H9 (cell line): ENCODE results near the gene CLPX. TPM values are rescaled to one million over a fixed set of nuclear protein-coding genes. Genes with fewer than 3 reads are reported as not detected.

ENCODE experiments used
- DNase-seq: peaks from one replicate; pipeline ENCODE4 v3.0.0-alpha.2; 2017
- H2AFZ ChIP-seq: one replicate; pipeline ENCODE4 v1.6.1; 2013; ENCODE audit warnings: mild to moderate bottlenecking, low read length, control low read depth, moderate library complexity
- H2AK5ac ChIP-seq: 2 replicates; pipeline ENCODE4 v1.6.1; 2013; ENCODE audit warnings: low read length, control low read depth, mixed read lengths; ENCODE audit not compliant: insufficient read length
- H2BK120ac ChIP-seq: one replicate; pipeline ENCODE4 v1.6.1; 2013; ENCODE audit warnings: low read depth, mild to moderate bottlenecking, low read length, control low read depth, inconsistent platforms; ENCODE audit not compliant: poor library complexity, severe bottlenecking
- H2BK12ac ChIP-seq: 2 replicates; pipeline ENCODE4 v1.6.1; 2013; ENCODE audit warnings: low read length, control low read depth, mixed read lengths, low read depth; ENCODE audit not compliant: insufficient read length
- H2BK15ac ChIP-seq: 2 replicates; pipeline ENCODE4 v1.6.1; 2013; ENCODE audit warnings: low read depth, low read length, control low read depth
- H2BK20ac ChIP-seq: one replicate; pipeline ENCODE4 v1.6.1; 2013; ENCODE audit warnings: low read depth, mild to moderate bottlenecking, low read length, control low read depth, inconsistent platforms; ENCODE audit not compliant: poor library complexity, severe bottlenecking
- H2BK5ac ChIP-seq: 2 replicates; pipeline ENCODE4 v1.6.1; 2013; ENCODE audit warnings: low read length, control low read depth, mixed read lengths; ENCODE audit not compliant: insufficient read length
- H3K14ac ChIP-seq: 2 replicates; pipeline ENCODE4 v1.6.1; 2013; ENCODE audit warnings: low read length, control low read depth; ENCODE audit not compliant: insufficient read depth
- H3K18ac ChIP-seq: 2 replicates; pipeline ENCODE4 v1.6.1; 2013; ENCODE audit warnings: low read depth, mild to moderate bottlenecking, mixed read lengths, low read length, control low read depth; ENCODE audit not compliant: insufficient read length
- H3K23ac ChIP-seq: 2 replicates; pipeline ENCODE4 v1.6.1; 2013; ENCODE audit warnings: low read length, control low read depth, mixed read lengths, low read depth; ENCODE audit not compliant: insufficient read length
- H3K23me2 ChIP-seq: 2 replicates; pipeline ENCODE4 v1.6.1; 2013; ENCODE audit warnings: low read depth, mild to moderate bottlenecking, mixed read lengths, low read length, control low read depth; ENCODE audit not compliant: insufficient read length, poor library complexity, severe bottlenecking
- H3K27ac ChIP-seq: 2 replicates; pipeline ENCODE4 v1.5.1; 2013; ENCODE audit warnings: low read length, control low read depth, mixed read lengths, low read depth; ENCODE audit not compliant: insufficient read length
- H3K27me3 ChIP-seq: 2 replicates; pipeline ENCODE4 v1.6.1; 2013; ENCODE audit warnings: low read length, control low read depth, inconsistent platforms; ENCODE audit not compliant: insufficient read depth
- H3K4ac ChIP-seq: 2 replicates; pipeline ENCODE4 v1.6.1; 2013; ENCODE audit warnings: low read depth, mild to moderate bottlenecking, control low read depth, inconsistent platforms, low read length, moderate library complexity
- H3K4me1 ChIP-seq: 2 replicates; pipeline ENCODE4 v1.6.1; 2013; ENCODE audit warnings: low read length, control low read depth, inconsistent platforms; ENCODE audit not compliant: insufficient read depth
- H3K4me2 ChIP-seq: 2 replicates; pipeline ENCODE4 v1.6.1; 2013; ENCODE audit warnings: low read length, control low read depth, mixed read lengths; ENCODE audit not compliant: insufficient read length, insufficient read depth
- H3K56ac ChIP-seq: 2 replicates; pipeline ENCODE4 v1.6.1; 2013; ENCODE audit warnings: low read depth, mild to moderate bottlenecking, mixed read lengths, low read length, control low read depth; ENCODE audit not compliant: insufficient read length
- H3K79me1 ChIP-seq: 2 replicates; pipeline ENCODE4 v1.6.1; 2013; ENCODE audit warnings: low read depth, mild to moderate bottlenecking, moderate library complexity, low read length, control low read depth, inconsistent platforms; ENCODE audit not compliant: insufficient read depth, poor library complexity, severe bottlenecking
- H3K79me2 ChIP-seq: 2 replicates; pipeline ENCODE4 v1.6.1; 2013; ENCODE audit warnings: low read length, control low read depth, inconsistent platforms; ENCODE audit not compliant: insufficient read depth
- H3K9ac ChIP-seq: 2 replicates; pipeline ENCODE4 v1.6.1; 2013; ENCODE audit warnings: low read length, control low read depth, mixed read lengths; ENCODE audit not compliant: insufficient read length; ENCODE audit errors: extremely low read depth
- H3K9me3 ChIP-seq: one replicate; pipeline ENCODE4 v1.6.1; 2013; ENCODE audit warnings: low read depth, low read length, inconsistent platforms; ENCODE audit not compliant: control insufficient read depth
- H3T11ph ChIP-seq: one replicate; pipeline ENCODE4 v1.6.1; 2013; ENCODE audit warnings: mild to moderate bottlenecking, low read length, control low read depth, inconsistent platforms
- H4K20me1 ChIP-seq: one replicate; pipeline ENCODE4 v1.6.1; 2013; ENCODE audit not compliant: control insufficient read depth, insufficient read length, insufficient read depth
- H4K5ac ChIP-seq: 2 replicates; pipeline ENCODE4 v1.6.1; 2013; ENCODE audit warnings: low read depth, mild to moderate bottlenecking, mixed read lengths, low read length, control low read depth; ENCODE audit not compliant: insufficient read length
- H4K8ac ChIP-seq: replicated peaks from 2 replicates; pipeline ENCODE4 v1.6.1; 2013; ENCODE audit warnings: low read length, control low read depth, mixed read lengths, low read depth; ENCODE audit not compliant: insufficient read length
- H4K91ac ChIP-seq: 2 replicates; pipeline ENCODE4 v1.6.1; 2013; ENCODE audit warnings: low read depth, mild to moderate bottlenecking, moderate library complexity, mixed read lengths, low read length, control low read depth; ENCODE audit not compliant: insufficient read length
- H3K27ac Mint-ChIP-seq, 3 experiments: 2 replicates in 2 of 3; 3 replicates in 1 of 3; pipeline ENCODE4 v1.8.0; 2020 to 2021; ENCODE audit warnings: mixed read lengths in 3 of 3, mild to moderate bottlenecking in 1 of 3, moderate library complexity in 1 of 3
- H3K27me3 Mint-ChIP-seq: 2 replicates; pipeline ENCODE4 v1.8.0; 2021; ENCODE audit warnings: low read depth, mild to moderate bottlenecking, moderate library complexity, mixed read lengths
- H3K36me3 Mint-ChIP-seq, 3 experiments: 2 replicates in 2 of 3; 3 replicates in 1 of 3; pipeline ENCODE4 v1.8.0; 2020 to 2021; ENCODE audit warnings: low read depth in 3 of 3, mixed read lengths in 3 of 3; ENCODE audit not compliant: insufficient read depth in 1 of 3
- H3K4me1 Mint-ChIP-seq, 2 experiments: 2 replicates each; pipeline ENCODE4 v1.8.0; 2020; ENCODE audit warnings: mixed read lengths in 2 of 2
- H3K4me3 Mint-ChIP-seq, 2 experiments: 2 replicates in 1 of 2; 3 replicates in 1 of 2; pipeline ENCODE4 v1.8.0; 2020 to 2021; ENCODE audit warnings: mild to moderate bottlenecking in 2 of 2, mixed read lengths in 2 of 2, moderate library complexity in 1 of 2
- H3K9me3 Mint-ChIP-seq, 2 experiments: 2 replicates in 1 of 2; 3 replicates in 1 of 2; pipeline ENCODE4 v1.8.0; 2020; ENCODE audit warnings: mild to moderate bottlenecking in 2 of 2, mixed read lengths in 2 of 2, moderate library complexity in 1 of 2
- WGBS: extraction: QIAGEN DNeasy Blood & Tissue Kit; methylation state at CpG from one replicate; pipeline ENCODE4 v1.1.7; 2013; ENCODE audit warnings: missing lambda C conversion rate, low lambda C conversion rate, mixed read lengths; ENCODE audit not compliant: insufficient read length; ENCODE audit errors: extremely low coverage; 5-methylcytosine and 5-hydroxymethylcytosine counted together
- total RNA-seq: library from RNA; stranded (reverse); gene quantifications from 2 replicates; pipeline ENCODE4 v1.2.1, GENCODE V29; 2021
- TF ChIP-seq, protein P1 (sequence below): fragments of 200-600 bp; sonication (generic); conservative IDR thresholded peaks from 3 replicates; pipeline ENCODE4 v1.8.0; 2021; ENCODE audit warnings: antibody characterized with exemption, mild to moderate bottlenecking

The CLPX gene
- total RNA-seq, 1 experiment from 2014 or later: 55.8 TPM

DNA sequence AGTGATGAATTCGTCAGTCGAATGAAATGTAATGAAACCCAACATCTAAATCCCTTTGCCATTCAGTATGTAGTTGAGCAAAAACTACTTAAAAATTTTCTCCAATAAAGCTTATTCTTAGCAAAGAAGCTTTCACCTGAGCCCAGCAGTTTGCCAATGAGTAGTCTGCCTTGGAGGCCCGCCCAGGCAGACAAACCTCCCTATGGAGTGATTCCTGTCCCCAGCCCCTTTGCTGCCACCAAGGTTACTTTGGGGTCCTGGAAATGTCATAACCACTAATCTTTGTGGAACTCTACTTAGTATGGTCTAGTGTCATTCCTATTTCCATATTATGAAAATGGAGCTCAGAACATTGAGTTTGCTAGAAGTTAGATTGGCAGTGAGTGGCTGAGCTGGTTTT is 82.2 kb downstream of the CLPX start:
- Histone ChIP-seq H3K23me2 (peaks cover 3% of the 10 kb centered on the region), H3K27me3 (no peaks in the 10 kb centered on the region), H2BK20ac (no peak overlapping the region), H2BK5ac (no peak overlapping the region), H3K4me2 (no peak overlapping the region), H3K4me1 (no peaks in the 10 kb centered on the region), H4K20me1 (no peaks in the 10 kb centered on the region), H2AFZ (no peak overlapping the region), H3K56ac (no peak overlapping the region), H2BK120ac (no peak overlapping the region), H3K9ac (no peak overlapping the region), H3K79me1 (no peaks in the 10 kb centered on the region), H3K27ac (no peak overlapping the region), H2BK12ac (no peak overlapping the region), H4K5ac (no peak overlapping the region), H4K8ac (no peak overlapping the region), H2AK5ac (no peak overlapping the region), H3K18ac (no peak overlapping the region), H3K4ac (no peak overlapping the region), H3K23ac (no peak overlapping the region), H4K91ac (no peak overlapping the region), H2BK15ac (no peak overlapping the region), H3K14ac (no peak overlapping the region), H3T11ph (no peak overlapping the region), H3K79me2 (no peaks in the 10 kb centered on the region), H3K9me3 (no peaks in the 10 kb centered on the region)
- H3K4me3 Mint-ChIP-seq: no peak overlapping the region
- no peaks in the 10 kb centered on the region for H3K9me3 Mint-ChIP-seq
- peaks cover 6 to 19% (median 8%) of the 10 kb centered on the region in 3 experiments; a peak in 6 of 7 replicates for H3K36me3 Mint-ChIP-seq
- DNase-seq: no peak
- H3K27ac Mint-ChIP-seq: no peak overlapping the region; a peak in 1 of 7 replicates
- peaks cover 4% of the 10 kb centered on the region in 2 experiments; a peak in 3 of 4 replicates for H3K4me1 Mint-ChIP-seq
- WGBS: no CpG with 5 or more reads among the region's 3 CpGs
- H3K27me3 Mint-ChIP-seq: no peaks in the 10 kb centered on the region
- TF ChIP-seq, protein P1, sequence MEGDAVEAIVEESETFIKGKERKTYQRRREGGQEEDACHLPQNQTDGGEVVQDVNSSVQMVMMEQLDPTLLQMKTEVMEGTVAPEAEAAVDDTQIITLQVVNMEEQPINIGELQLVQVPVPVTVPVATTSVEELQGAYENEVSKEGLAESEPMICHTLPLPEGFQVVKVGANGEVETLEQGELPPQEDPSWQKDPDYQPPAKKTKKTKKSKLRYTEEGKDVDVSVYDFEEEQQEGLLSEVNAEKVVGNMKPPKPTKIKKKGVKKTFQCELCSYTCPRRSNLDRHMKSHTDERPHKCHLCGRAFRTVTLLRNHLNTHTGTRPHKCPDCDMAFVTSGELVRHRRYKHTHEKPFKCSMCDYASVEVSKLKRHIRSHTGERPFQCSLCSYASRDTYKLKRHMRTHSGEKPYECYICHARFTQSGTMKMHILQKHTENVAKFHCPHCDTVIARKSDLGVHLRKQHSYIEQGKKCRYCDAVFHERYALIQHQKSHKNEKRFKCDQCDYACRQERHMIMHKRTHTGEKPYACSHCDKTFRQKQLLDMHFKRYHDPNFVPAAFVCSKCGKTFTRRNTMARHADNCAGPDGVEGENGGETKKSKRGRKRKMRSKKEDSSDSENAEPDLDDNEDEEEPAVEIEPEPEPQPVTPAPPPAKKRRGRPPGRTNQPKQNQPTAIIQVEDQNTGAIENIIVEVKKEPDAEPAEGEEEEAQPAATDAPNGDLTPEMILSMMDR: no peak
